Activated naive CD4-positive, alpha-beta T cell treated with anti-CD3 and anti-CD28 coated beads, Interleukin-2, amount 10 ng/mL, durations not matched to agents 7 days and 5 days (primary cell): ENCODE measurements around the gene LCE2B.

Source experiments
- CTCF ChIA-PET: fragments of 350-600 bp; sonication (Branson Sonifier 250); formaldehyde crosslinking; loops from one replicate; lab custom pipeline; 2021; ENCODE audit warnings: antibody characterized with exemption; lab: Charles Lee
- DNase-seq: peaks from one replicate; pipeline ENCODE4 v3.0.0-alpha.2; 2020
- H3K27ac Mint-ChIP-seq: one replicate; pipeline ENCODE4 v1.8.0; 2021; ENCODE audit warnings: mild to moderate bottlenecking, moderate library complexity, mixed read lengths
- H3K27me3 Mint-ChIP-seq: one replicate; pipeline ENCODE4 v1.8.0; 2021; ENCODE audit warnings: mild to moderate bottlenecking, mixed read lengths
- H3K36me3 Mint-ChIP-seq: one replicate; pipeline ENCODE4 v1.8.0; 2021; ENCODE audit warnings: mixed read lengths
- H3K4me1 Mint-ChIP-seq: one replicate; pipeline ENCODE4 v1.8.0; 2021; ENCODE audit warnings: mixed read lengths
- H3K4me3 Mint-ChIP-seq: one replicate; pipeline ENCODE4 v1.8.0; 2021; ENCODE audit warnings: mild to moderate bottlenecking, moderate library complexity, mixed read lengths
- H3K9me3 Mint-ChIP-seq: one replicate; pipeline ENCODE4 v1.8.0; 2021; ENCODE audit warnings: mixed read lengths

The LCE2B gene

GRCh38 chr1:152681616-152682015 lies 4.3 kb upstream of the LCE2B start:
- H3K27me3 Mint-ChIP-seq = peaks cover 10% of the 10 kb centered on the region
- CTCF ChIA-PET = no interaction called here
- H3K4me1 Mint-ChIP-seq = no peaks in the 10 kb centered on the region
- no peak overlapping the region for H3K27ac Mint-ChIP-seq
- H3K4me3 Mint-ChIP-seq = no peak overlapping the region
- no peak for DNase-seq
- H3K9me3 Mint-ChIP-seq = no peaks in the 10 kb centered on the region
- H3K36me3 Mint-ChIP-seq = no peaks in the 10 kb centered on the region

- no peaks in the 10 kb centered on the region for H3K9me3 Mint-ChIP-seq
- no peak for DNase-seq
- H3K4me3 Mint-ChIP-seq = no peak overlapping the region
- peaks cover 8% of the 10 kb centered on the region for H3K27me3 Mint-ChIP-seq
- no peaks in the 10 kb centered on the region for H3K4me1 Mint-ChIP-seq
- no peaks in the 10 kb centered on the region for H3K36me3 Mint-ChIP-seq
- CTCF ChIA-PET = no interaction called here
- no peak overlapping the region for H3K27ac Mint-ChIP-seq
These were observed 2.1 kb upstream of the LCE2B start for GRCh38 chr1:152683846-152684245.

- Mint-ChIP-seq H3K4me1 (no peaks in the 10 kb centered on the region), H3K4me3 (no peak within 1 kb of the TSS), H3K9me3 (no peaks in the 10 kb centered on the region), H3K27ac (no peak within 1 kb of the TSS), H3K27me3 (no peaks in the 10 kb centered on the region), H3K36me3 (no peaks in the 10 kb centered on the region)
- no peak for DNase-seq
- CTCF ChIA-PET = interaction anchor here (1.5 kb wide), 1 partner anchor 173 kb away, joined by 3 read pairs; no protein-coding TSS in a partner anchor
These were observed 12.0 kb downstream of the LCE2B start, which contains the start of gene LCE2A for GRCh38 chr1:152697701-152698600. TSS of gene LCE2A (plus strand) at chr1:152698345. CDS start at chr1:152698902, 557 bp downstream.

GRCh38 chr1:152699746-152700145 lies 13.8 kb downstream of the LCE2B start:
- Mint-ChIP-seq H3K9me3 (peaks cover 2% of the 10 kb centered on the region), H3K36me3 (no peaks in the 10 kb centered on the region), H3K27ac (no peak overlapping the region), H3K4me1 (no peaks in the 10 kb centered on the region), H3K27me3 (no peaks in the 10 kb centered on the region), H3K4me3 (no peak overlapping the region)
- CTCF ChIA-PET = no interaction called here
- DNase-seq = no peak

GRCh38 chr1:152707860-152708259 lies 21.9 kb downstream of the LCE2B start, which contains the start of gene LCE4A:
TSS of gene LCE4A (plus strand) at chr1:152708160. CDS start at chr1:152709076, 916 bp downstream.
- peaks cover 10% of the 10 kb centered on the region for H3K27me3 Mint-ChIP-seq
- no peak within 1 kb of the TSS for H3K27ac Mint-ChIP-seq
- no peaks in the 10 kb centered on the region for H3K36me3 Mint-ChIP-seq
- no peaks in the 10 kb centered on the region for H3K4me1 Mint-ChIP-seq
- peaks cover 2% of the 10 kb centered on the region for H3K9me3 Mint-ChIP-seq
- CTCF ChIA-PET = no interaction called here
- no peak within 1 kb of the TSS for H3K4me3 Mint-ChIP-seq
- DNase-seq = no peak

GRCh38 chr1:152718238-152718637 lies 32.3 kb downstream of the LCE2B start:
- Mint-ChIP-seq H3K27ac (no peak overlapping the region), H3K36me3 (no peaks in the 10 kb centered on the region), H3K9me3 (no peaks in the 10 kb centered on the region), H3K27me3 (peaks cover 7% of the 10 kb centered on the region), H3K4me1 (no peaks in the 10 kb centered on the region), H3K4me3 (no peak overlapping the region)
- no peak for DNase-seq
- CTCF ChIA-PET = no interaction called here

GRCh38 chr1:152725261-152725660 lies 39.3 kb downstream of the LCE2B start:
- Mint-ChIP-seq H3K36me3 (no peaks in the 10 kb centered on the region), H3K9me3 (no peaks in the 10 kb centered on the region), H3K27ac (no peak overlapping the region), H3K27me3 (peaks cover 7% of the 10 kb centered on the region), H3K4me1 (no peaks in the 10 kb centered on the region), H3K4me3 (no peak overlapping the region)
- CTCF ChIA-PET = no interaction called here
- no peak for DNase-seq

GRCh38 chr1:152728986-152729385 lies 43.1 kb downstream of the LCE2B start:
- Mint-ChIP-seq H3K36me3 (no peaks in the 10 kb centered on the region), H3K27ac (no peak overlapping the region), H3K9me3 (no peaks in the 10 kb centered on the region), H3K4me1 (no peaks in the 10 kb centered on the region), H3K27me3 (peaks cover 3% of the 10 kb centered on the region), H3K4me3 (no peak overlapping the region)
- CTCF ChIA-PET = no interaction called here
- no peak for DNase-seq

GRCh38 chr1:152735648-152736047 lies 49.7 kb downstream of the LCE2B start:
- H3K4me1 Mint-ChIP-seq = no peaks in the 10 kb centered on the region
- no peaks in the 10 kb centered on the region for H3K9me3 Mint-ChIP-seq
- no peak for DNase-seq
- CTCF ChIA-PET = no interaction called here
- no peak overlapping the region for H3K4me3 Mint-ChIP-seq
- no peaks in the 10 kb centered on the region for H3K36me3 Mint-ChIP-seq
- peaks cover 14% of the 10 kb centered on the region for H3K27me3 Mint-ChIP-seq
- H3K27ac Mint-ChIP-seq = no peak overlapping the region
